GM19395 (cell line): ENCODE data around the gene HINFP.

ENCODE experiments used
- ATAC-seq: cut with Tn5 transposase; IDR thresholded peaks from one replicate; pipeline ENCODE4 v1.9.1; 2021; ENCODE audit warnings: mild to moderate bottlenecking, moderate library complexity; ENCODE audit not compliant: unreplicated experiment

HINFP gene

DNA sequence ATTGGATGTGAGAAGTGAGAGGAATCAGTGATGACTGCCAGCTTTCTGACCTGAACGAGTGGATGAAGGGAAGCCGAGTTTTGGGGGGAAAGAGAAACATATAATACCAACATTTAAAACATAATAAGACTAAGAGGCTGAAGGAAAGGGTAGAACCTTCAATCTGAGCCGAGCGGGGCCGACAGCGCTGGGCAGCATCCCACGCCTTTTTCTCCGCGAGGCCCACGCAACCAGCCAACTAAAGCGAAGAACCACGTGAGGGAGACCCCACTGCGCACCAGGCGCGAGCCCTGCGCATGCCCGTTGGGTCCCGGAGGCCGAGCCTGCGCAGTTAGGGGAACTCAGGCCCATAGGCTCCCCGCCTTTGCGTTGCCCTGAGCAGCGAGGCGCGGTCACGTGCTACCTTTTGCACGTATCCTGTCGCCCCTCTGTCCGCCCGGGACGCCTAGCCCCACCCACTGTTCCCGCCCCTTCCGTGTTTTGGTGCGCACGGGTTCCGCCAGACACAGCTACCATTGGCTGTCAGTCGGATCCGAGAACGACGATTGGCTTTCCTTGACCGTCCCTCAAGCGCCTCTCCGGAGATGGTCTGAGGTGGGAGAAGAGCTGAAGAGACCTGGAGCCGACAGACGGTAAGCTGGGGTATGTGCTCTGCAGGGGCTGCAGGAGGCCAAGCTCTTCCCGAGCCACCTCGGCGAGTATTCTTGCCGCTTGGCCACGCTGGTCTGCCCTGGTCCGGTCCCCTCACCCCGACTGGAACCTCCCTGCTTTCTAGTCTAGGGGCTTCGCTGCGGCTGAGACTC is at the start of gene HINFP:
Gene HINFP (plus strand): TSS at position 573 of the 803 bp plus-strand sequence. CDS start 5,365 bp downstream, outside the sequence.
- ATAC-seq, result peak; percentile 94

DNA sequence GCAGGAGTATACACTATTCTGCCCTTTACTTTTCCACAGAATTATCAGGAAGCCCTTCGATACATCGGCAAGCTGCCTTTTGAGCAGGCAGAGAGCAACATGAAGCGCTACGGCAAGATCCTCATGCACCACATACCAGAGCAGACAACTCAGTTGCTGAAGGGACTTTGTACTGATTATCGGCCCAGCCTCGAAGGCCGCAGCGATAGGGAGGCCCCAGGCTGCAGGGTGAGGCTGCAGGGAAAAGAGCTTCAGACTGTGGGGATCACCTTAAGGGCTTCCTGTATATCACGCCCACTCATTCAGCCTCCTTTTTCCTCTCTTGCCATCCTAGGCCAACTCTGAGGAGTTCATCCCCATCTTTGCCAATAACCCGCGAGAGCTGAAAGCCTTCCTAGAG is 43.5 kb upstream of the HINFP start:
- no peak for ATAC-seq

DNA sequence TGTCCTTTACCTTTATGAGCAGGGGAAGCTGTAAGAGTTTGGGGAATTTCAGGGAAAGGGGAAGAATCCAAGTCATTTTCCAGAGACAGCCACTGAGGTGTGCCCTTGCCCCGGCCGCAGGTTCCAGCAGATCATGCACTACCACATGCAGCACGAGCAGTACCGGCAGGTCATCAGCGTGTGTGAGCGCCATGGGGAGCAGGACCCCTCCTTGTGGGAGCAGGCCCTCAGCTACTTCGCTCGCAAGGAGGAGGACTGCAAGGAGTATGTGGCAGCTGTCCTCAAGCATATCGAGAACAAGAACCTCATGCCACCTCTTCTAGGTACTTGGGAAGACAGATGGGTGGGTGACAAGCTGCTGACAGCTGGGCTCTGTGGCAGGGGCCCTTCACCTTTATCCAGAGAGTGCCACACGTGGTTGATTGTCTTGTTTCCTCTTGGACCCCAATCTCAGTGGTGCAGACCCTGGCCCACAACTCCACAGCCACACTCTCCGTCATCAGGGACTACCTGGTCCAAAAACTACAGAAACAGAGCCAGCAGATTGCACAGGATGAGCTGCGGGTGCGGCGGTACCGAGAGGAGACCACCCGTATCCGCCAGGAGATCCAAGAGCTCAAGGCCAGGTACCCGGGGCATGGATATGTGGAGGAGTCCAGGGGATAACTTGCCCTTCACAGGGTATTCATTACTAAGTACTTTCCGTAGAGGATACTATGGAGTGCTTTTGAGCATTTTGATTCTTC is 42.5 kb upstream of the HINFP start:
- no peak for ATAC-seq

DNA sequence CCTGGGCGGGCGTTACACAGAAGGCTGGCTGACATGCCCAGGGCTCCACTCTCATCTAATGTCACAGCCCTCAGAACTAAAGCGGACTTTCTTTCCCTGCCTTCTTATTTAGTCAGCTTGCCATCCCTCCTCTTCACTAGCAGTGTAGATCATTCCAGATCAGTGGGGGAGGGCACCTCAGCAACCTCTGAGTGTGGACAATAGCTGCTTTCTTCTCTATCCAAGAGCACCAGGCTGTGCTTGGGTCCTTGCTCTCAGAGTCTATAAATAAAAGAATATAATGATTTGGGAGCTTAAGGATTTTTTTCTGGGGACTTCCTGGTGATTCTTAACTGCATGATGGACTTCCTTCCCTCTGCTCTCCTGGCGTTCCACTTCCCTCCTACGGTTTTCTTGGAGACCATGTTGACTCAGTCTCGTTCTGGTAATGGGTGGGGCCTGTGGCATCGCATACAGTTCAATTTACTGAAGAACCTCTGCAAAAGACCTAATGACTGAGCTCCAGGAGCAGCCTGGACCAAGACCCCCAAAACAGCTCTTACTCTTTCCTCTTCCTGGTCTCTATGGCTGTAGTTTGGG is 39.6 kb upstream of the HINFP start:
- ATAC-seq, result no peak

- ATAC-seq, result peak; percentile 88
Measured at GRCh38 chr11:119084663-119085436, 36.5 kb upstream of the HINFP start, which contains the start of gene HMBS. Gene HMBS (plus strand): TSS chr11:119084881. CDS start chr11:119085034, 153 bp downstream.

DNA sequence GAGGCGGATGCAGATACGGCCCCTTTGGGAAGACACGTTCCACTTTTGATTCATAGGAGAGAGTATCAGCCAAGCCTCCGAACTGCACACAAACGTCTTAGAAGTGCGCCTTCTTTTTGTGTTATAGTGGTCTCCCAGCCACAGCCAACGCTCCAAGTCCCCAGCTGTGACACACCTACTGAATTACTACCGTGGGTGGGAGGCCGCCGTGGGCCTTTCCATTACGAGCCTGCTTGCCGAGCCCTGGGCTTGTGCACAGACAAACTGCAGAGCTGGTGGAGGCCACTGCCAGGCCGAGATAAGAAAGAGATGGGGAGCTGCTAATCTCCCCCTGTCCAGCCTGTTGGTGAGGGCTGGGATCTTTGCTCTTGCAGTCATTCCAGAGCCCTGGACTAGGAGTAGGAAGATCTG is 35.9 kb upstream of the HINFP start:
- ATAC-seq, result peak; percentile 35

- no peak for ATAC-seq
Measured at GRCh38 chr11:119087123-119087522, 34.3 kb upstream of the HINFP start.

DNA sequence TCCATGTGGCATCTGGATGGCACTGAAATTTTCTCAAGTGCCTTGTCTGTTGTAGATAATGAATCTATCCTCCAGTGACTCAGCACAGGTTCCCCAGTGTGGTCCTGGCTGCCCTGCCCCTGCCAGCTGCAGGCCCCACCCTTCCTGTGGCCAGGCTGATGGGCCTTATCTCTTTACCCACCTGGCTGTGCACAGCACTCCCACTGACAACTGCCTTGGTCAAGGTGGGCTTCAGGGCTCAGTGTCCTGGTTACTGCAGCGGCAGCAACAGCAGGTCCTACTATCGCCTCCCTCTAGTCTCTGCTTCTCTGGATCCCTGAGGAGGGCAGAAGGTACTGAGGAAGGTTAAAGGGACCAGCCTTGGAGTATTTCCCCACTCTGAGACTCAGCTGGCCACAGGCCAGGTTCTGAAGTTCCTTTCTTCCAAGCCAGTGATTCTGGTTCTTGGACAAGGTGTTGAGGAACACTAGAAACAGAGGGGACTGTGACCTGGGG is 33.6 kb upstream of the HINFP start:
- no peak for ATAC-seq

DNA sequence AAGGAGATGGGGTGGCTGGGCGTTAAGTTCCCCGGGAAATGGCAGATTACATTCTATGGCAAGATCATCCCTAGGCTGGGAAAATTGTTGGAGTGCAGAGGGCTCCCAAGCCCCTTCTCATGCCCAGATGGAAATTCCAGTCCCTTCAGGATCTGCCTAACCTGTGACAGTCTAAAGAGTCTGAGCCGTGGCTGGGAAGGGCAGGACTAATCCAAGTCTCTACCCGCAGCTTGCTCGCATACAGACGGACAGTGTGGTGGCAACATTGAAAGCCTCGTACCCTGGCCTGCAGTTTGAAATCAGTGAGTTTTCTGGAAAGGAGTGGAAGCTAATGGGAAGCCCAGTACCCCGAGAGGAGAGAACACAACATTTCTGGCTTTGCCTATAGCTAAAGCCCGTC is 33.0 kb upstream of the HINFP start:
- no peak for ATAC-seq

- no peak for ATAC-seq
Measured at GRCh38 chr11:119089319-119089718, 32.1 kb upstream of the HINFP start.

DNA sequence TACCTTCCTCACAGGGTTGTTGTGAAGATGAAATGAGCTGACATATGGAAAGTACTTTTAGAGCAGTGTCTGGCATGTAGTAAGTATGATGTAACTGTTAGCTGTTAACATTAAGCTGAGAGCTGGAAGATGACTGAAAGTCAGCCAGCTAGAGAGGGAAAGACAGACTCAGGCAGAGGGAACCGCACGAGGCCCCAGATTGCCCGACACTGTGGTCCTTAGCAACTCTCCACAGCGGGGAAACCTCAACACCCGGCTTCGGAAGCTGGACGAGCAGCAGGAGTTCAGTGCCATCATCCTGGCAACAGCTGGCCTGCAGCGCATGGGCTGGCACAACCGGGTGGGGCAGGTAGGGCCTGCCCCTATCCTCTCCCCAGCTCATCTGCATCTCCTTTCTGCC is 30.2 kb upstream of the HINFP start:
- no peak for ATAC-seq

DNA sequence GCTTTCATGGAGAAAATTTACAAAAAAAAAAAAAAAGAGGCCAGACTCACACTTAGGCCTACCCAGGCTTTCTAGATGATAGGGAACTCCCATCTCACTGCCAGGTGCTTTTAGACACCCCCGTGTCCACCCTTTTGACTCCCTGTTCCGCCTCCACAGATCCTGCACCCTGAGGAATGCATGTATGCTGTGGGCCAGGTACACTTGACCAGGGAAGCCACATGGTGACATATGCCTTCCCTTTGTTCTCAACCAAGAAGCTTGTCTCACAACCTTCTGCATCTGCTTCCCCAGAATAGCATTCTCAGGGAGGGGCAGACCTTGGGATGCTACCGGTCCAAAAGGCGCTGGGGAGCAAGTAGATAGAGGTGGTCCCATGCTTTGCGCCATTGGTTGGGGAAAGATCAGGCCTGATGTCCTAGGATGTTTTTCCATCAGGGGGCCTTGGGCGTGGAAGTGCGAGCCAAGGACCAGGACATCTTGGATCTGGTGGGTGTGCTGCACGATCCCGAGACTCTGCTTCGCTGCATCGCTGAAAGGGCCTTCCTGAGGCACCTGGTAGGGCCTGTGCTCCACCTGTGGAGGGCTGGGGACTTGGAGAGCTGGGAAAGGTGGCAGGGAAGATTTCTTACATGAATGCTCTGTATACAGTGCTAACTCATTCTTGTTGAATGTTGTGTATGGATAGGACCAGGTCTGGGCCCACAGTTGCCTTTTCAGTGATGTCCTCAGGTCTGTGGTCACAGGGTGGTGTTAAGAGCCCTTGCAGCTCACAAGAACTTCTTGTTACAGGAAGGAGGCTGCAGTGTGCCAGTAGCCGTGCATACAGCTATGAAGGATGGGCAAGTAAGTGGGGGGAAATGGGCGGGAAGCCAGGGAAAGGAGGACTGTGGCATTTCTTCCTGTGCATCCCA is 29.2 kb upstream of the HINFP start:
- ATAC-seq, result no peak

GRCh38 chr11:119092880-119093842 is 28.2 kb upstream of the HINFP start:
- ATAC-seq, result no peak

- no peak for ATAC-seq
Measured at GRCh38 chr11:119093942-119094815, 27.2 kb upstream of the HINFP start.

DNA sequence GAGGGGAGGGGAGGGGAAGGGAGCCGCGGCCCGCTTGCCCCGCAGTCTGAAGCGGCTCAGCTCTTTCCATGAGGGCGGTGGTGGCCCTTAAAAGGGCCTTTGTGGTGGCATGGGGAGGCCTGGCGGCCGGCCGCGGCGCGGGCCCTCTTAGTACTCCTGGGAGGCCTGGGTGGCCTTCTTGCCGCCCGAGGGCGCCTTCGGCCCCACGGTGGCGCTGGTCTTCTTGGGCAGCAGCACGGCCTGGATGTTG is 26.6 kb upstream of the HINFP start:
- ATAC-seq, result peak; percentile 35

DNA sequence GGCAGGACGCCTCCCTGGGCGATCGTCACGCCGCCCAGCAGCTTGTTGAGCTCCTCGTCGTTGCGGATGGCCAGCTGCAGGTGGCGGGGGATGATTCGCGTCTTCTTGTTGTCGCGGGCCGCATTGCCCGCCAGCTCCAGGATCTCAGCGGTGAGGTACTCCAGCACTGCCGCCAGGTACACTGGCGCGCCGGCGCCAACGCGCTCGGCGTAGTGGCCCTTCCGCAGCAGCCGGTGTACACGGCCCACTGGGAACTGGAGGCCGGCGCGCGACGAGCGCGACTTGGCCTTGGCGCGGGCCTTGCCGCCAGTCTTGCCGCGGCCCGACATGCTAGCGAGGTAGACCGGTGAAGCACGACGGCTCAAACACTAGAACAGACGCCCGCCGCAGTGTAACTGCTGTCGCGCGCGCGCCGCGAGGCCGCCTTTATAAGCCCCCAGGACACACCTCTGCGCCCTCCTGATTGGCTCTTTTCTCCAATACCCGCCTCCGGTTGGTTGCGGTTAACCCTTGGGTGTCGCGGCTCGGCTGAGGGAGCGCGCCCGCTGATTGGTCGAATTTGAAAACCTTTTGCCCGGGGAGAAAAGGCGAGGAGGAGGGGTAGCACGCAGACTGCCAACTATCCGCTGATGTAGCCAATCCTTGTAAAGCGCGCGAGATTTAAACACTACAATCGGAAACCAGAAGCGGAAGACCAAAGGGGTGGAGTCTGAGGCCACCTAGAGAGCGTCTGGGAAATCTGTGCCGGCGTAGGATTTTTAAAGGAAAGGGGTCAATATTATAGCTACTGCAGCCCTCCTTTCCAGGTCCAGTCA is 26.1 kb upstream of the HINFP start:
- peak; percentile 86 for ATAC-seq

DNA sequence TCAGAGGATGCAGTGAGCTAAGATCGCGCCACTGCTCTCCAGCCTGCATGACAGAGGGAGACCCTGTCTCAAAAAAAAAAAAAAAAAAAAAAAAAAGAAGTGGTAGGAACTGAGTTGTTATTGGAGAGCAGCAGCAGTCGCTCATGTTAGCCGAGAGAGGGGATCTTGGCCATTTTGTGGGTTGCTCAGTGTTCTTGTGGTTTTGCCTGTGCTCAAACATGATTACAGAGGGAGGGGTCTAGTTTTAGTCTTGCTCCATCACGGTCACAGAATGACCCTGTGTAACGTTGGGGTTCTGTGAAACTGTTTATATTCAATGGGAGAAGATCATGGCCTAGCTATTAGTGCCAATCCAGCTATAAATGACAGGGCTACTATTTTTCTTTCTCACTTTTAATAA is 21.7 kb upstream of the HINFP start:
- ATAC-seq, result no peak
